PC-3 (cell line): ENCODE results near the gene UBE4A. TPM values are rescaled to one million over a fixed set of nuclear protein-coding genes. Genes with fewer than 3 reads are reported as not detected.

Experiments used
- ATAC-seq: fragments of 200-7000 bp; cut with Tn5 transposase; 2 replicates; pipeline ENCODE4 v1.9.1; 2020; ENCODE audit warnings: mild to moderate bottlenecking, moderate library complexity
- BruUV-seq: library from RNA; stranded (reverse); fragments of 400-500 nt; replicated peaks from 2 replicates; lab custom pipeline; 2021; lab: Mats Ljungman, UMichigan
- CTCF ChIA-PET: fragments of 300-600 bp; sonication (Branson Sonifier 250); formaldehyde crosslinking; loops from one replicate; lab custom pipeline; 2022; ENCODE audit warnings: antibody characterized with exemption; lab: Charles Lee
- POLR2A ChIA-PET: fragments of 300-600 bp; sonication (Branson Sonifier 250); formaldehyde crosslinking; loops from one replicate; lab custom pipeline; 2022; ENCODE audit warnings: antibody characterized with exemption; ENCODE audit not compliant: unreplicated experiment; lab: Charles Lee
- DNase-seq: peaks from one replicate; pipeline ENCODE4 v3.0.0-alpha.2; 2015
- H2AFZ ChIP-seq: fragments of 300-600 bp; sonication (generic); 2 replicates; pipeline ENCODE4 v1.6.0; 2016; ENCODE audit warnings: antibody characterized with exemption, low read length
- H3F3A ChIP-seq: fragments of 300-600 bp; sonication (generic); one replicate; pipeline ENCODE4 v1.6.0; 2017; ENCODE audit warnings: antibody characterized with exemption, low read length, control low read depth, mild to moderate bottlenecking; ENCODE audit not compliant: unreplicated experiment
- H3K27ac ChIP-seq: fragments of 300-600 bp; sonication (generic); 2 replicates; pipeline ENCODE4 v1.5.1; 2016; ENCODE audit warnings: mild to moderate bottlenecking, low read length
- H3K27me3 ChIP-seq: fragments of 300-600 bp; sonication (generic); 2 replicates; pipeline ENCODE4 v1.6.1; 2016; ENCODE audit warnings: low read length, mixed read lengths
- H3K36me3 ChIP-seq: fragments of 300-600 bp; sonication (generic); 2 replicates; pipeline ENCODE4 v1.6.1; 2016; ENCODE audit warnings: low read depth, mixed run types, low read length, mixed read lengths
- H3K4me1 ChIP-seq: fragments of 300-600 bp; sonication (generic); 2 replicates; pipeline ENCODE4 v1.5.1; 2016; ENCODE audit warnings: low read length; ENCODE audit not compliant: insufficient read depth
- H3K4me2 ChIP-seq: fragments of 300-600 bp; sonication (generic); 2 replicates; pipeline ENCODE4 v1.6.0; 2016; ENCODE audit warnings: low read length
- H3K4me3 ChIP-seq: fragments of 300-600 bp; sonication (generic); 2 replicates; pipeline ENCODE4 v1.5.1; 2016; ENCODE audit warnings: mild to moderate bottlenecking, low read length, mixed read lengths
- H3K79me2 ChIP-seq: fragments of 300-600 bp; sonication (generic); 2 replicates; pipeline ENCODE4 v1.6.1; 2017; ENCODE audit warnings: low read length, mixed read lengths
- H3K9ac ChIP-seq: fragments of 300-600 bp; sonication (generic); 2 replicates; pipeline ENCODE4 v1.6.0; 2016; ENCODE audit warnings: mild to moderate bottlenecking, low read length
- H3K9me2 ChIP-seq: fragments of 300-600 bp; sonication (generic); replicated peaks from 2 replicates; pipeline ENCODE4 v1.6.1; 2016; ENCODE audit warnings: mixed run types, low read length, mixed read lengths
- H3K9me3 ChIP-seq: fragments of 300-600 bp; sonication (generic); 2 replicates; pipeline ENCODE4 v1.6.1; 2016; ENCODE audit warnings: low read length, mixed read lengths
- H4K20me1 ChIP-seq: fragments of 300-600 bp; sonication (generic); 2 replicates; pipeline ENCODE4 v1.6.1; 2016; ENCODE audit warnings: low read length, mixed read lengths
- EZH2 ChIP-seq: fragments of 300-600 bp; sonication (generic); IDR thresholded peaks from one replicate; pipeline ENCODE4 v1.6.1; 2017; ENCODE audit warnings: antibody characterized with exemption, mild to moderate bottlenecking, low read length; ENCODE audit not compliant: unreplicated experiment
- EZH2phosphoT487 ChIP-seq: fragments of 300-600 bp; sonication (generic); IDR thresholded peaks from 2 replicates; pipeline ENCODE4 v1.6.1; 2018; ENCODE audit warnings: mild to moderate bottlenecking, antibody characterized with exemption, low read length, borderline replicate concordance
- intact Hi-C: fragments of 100-400 bp; cut with micrococcal nuclease; formaldehyde crosslinking; loops from 2 replicates; pipeline ENCODE4 v1.9.0; 2023
- total RNA-seq: library from RNA; depleted of rRNA; stranded (reverse); fragments of >200 nt; gene quantifications from 2 replicates; pipeline ENCODE4 v1.2.3, GENCODE V29; 2014
- TF ChIP-seq, protein P1 (sequence below): fragments of 300-600 bp; sonication (generic); conservative IDR thresholded peaks from 2 replicates; pipeline ENCODE4 v1.5.1; 2017; ENCODE audit warnings: antibody characterized with exemption, low read depth, mild to moderate bottlenecking, low read length

UBE4A gene
- total RNA-seq, 1 experiment from 2014 or later = 56.4 TPM

DNA sequence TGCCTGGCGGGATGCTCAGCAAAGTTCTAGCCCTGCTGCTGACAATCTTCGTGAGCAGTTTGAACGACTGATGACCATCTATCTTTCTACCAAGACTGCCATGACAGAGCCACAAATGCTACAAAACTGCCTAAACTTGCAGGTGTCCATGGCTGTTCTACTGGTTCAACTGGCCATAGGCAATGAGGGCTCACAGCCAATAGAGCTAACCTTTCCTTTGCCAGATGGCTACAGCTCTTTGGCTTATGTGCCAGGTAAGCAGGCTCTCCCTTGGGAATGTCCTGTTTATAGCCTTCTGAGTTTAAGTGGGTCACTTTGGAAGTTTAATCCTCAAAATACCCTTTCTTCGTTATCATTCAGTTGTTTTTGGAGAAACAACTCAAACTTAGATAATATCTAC is 20.1 kb downstream of the UBE4A start:
- H3K36me3 ChIP-seq = peaks cover 56% of the 10 kb centered on the region
- no TSS peak for BruUV-seq
- POLR2A ChIA-PET = interaction anchor here (0.5 kb wide), 1 partner anchor 101 kb away, joined by 3 read pairs; no protein-coding TSS in a partner anchor

DNA sequence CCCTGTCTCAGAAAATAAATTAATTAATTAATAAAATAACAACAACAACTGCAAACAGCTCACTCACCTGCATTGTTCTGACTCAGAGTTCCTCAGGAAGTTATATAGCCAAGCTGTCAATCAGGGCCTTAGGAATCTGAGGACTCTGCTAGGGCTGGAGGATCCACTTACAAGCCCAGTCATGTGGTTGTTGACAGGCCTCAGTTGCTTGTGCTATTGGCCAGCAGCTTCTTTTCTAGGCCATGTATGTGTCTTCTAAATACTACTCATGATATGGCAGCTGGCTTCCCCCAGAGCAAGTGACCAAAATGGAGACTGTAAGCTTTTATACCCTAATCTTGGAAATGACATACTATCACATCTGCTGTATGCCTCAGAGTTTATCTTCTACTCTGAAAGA is 21.2 kb downstream of the UBE4A start:
- Histone ChIP-seq H3K4me3 (no peak overlapping the region), H3K36me3 (peaks cover 61% of the 10 kb centered on the region), H3K27me3 (no peaks in the 10 kb centered on the region), H3K27ac (no peak overlapping the region), H3K9ac (no peak overlapping the region), H2AFZ (no peak overlapping the region), H3K4me1 (no peaks in the 10 kb centered on the region), H3K9me2 (no peaks in the 10 kb centered on the region), H3K79me2 (no peaks in the 10 kb centered on the region), H3K9me3 (no peaks in the 10 kb centered on the region), H4K20me1 (no peaks in the 10 kb centered on the region), H3K4me2 (no peak overlapping the region), H3F3A (no peaks in the 10 kb centered on the region)
- ChIA-PET CTCF (no interaction called here), POLR2A (no interaction called here)
- ATAC-seq (peak; percentile 71), DNase-seq (no peak)
- no peak for TF ChIP-seq EZH2phosphoT487
- TF ChIP-seq, protein P1, sequence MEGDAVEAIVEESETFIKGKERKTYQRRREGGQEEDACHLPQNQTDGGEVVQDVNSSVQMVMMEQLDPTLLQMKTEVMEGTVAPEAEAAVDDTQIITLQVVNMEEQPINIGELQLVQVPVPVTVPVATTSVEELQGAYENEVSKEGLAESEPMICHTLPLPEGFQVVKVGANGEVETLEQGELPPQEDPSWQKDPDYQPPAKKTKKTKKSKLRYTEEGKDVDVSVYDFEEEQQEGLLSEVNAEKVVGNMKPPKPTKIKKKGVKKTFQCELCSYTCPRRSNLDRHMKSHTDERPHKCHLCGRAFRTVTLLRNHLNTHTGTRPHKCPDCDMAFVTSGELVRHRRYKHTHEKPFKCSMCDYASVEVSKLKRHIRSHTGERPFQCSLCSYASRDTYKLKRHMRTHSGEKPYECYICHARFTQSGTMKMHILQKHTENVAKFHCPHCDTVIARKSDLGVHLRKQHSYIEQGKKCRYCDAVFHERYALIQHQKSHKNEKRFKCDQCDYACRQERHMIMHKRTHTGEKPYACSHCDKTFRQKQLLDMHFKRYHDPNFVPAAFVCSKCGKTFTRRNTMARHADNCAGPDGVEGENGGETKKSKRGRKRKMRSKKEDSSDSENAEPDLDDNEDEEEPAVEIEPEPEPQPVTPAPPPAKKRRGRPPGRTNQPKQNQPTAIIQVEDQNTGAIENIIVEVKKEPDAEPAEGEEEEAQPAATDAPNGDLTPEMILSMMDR = no peak
- TF ChIP-seq EZH2 = no peak
- intact Hi-C loops = no loop called here
- BruUV-seq = no TSS peak

More for the DNA sequence above, 20.1 kb downstream of the UBE4A start:
- intact Hi-C loops = no loop called here
- Histone ChIP-seq H3K4me1 (no peaks in the 10 kb centered on the region), H3K4me3 (no peak overlapping the region), H3K9me3 (no peaks in the 10 kb centered on the region), H3K27me3 (no peaks in the 10 kb centered on the region), H3F3A (no peaks in the 10 kb centered on the region), H3K79me2 (no peaks in the 10 kb centered on the region), H3K4me2 (no peak overlapping the region), H2AFZ (no peak overlapping the region), H4K20me1 (no peaks in the 10 kb centered on the region), H3K9ac (no peak overlapping the region), H3K27ac (no peak overlapping the region), H3K9me2 (no peaks in the 10 kb centered on the region)
- DNase-seq (no peak), ATAC-seq (no peak)
- CTCF ChIA-PET = interaction anchor here (0.6 kb wide), 1 partner anchor 23 kb away, joined by 3 read pairs; no protein-coding TSS in a partner anchor
- TF ChIP-seq EZH2phosphoT487 (no peak), EZH2 (no peak)
- TF ChIP-seq, protein P1 = no peak

DNA sequence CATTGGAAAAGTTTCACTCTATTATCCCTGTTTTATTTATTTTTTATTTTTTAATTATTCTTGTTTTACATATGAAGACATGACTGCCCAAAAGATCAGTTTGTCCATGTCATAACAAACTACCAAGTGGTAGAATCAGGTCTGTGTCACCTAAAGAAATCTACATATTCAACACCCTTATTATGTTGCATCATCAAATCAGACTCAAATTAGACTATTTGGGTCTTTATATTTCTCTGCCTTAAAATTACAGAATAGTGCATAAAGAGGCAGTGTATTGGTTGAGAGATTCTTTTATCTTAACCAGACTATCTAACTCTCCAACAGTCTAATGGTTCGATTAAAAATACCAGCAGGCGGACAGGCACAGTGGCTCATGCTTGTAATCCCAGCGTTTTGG is 23.6 kb downstream of the UBE4A start:
- Histone ChIP-seq H3F3A (no peaks in the 10 kb centered on the region), H4K20me1 (no peaks in the 10 kb centered on the region), H3K27me3 (no peaks in the 10 kb centered on the region), H3K27ac (no peak overlapping the region), H2AFZ (no peak overlapping the region), H3K9me3 (no peaks in the 10 kb centered on the region), H3K36me3 (peaks cover 83% of the 10 kb centered on the region), H3K4me1 (no peaks in the 10 kb centered on the region), H3K9ac (no peak overlapping the region), H3K9me2 (no peaks in the 10 kb centered on the region), H3K79me2 (no peaks in the 10 kb centered on the region), H3K4me2 (no peak overlapping the region), H3K4me3 (no peak overlapping the region)
- ATAC-seq (no peak), DNase-seq (no peak)
- POLR2A ChIA-PET = no interaction called here
- BruUV-seq = no TSS peak
- intact Hi-C loops = no loop called here
- CTCF ChIA-PET = no interaction called here
- TF ChIP-seq EZH2phosphoT487 = no peak
- TF ChIP-seq, protein P1 = no peak
